Chondrocyte (in vitro differentiated cells): Measurements from ENCODE around the gene DENND1A. TPM values are rescaled to one million over a fixed set of nuclear protein-coding genes. Genes with fewer than 3 reads are reported as not detected.

ENCODE experiments used
- DNase-seq: peaks from one replicate; pipeline ENCODE4 v3.0.0; 2021; ENCODE audit warnings: mixed read lengths, low spot score
- H3K27ac Mint-ChIP-seq: one replicate; pipeline ENCODE4 v1.8.0; 2021; ENCODE audit warnings: mild to moderate bottlenecking, moderate library complexity, mixed read lengths; ENCODE audit not compliant: unreplicated experiment
- H3K27me3 Mint-ChIP-seq: 2 replicates; pipeline ENCODE4 v1.8.0; 2021; ENCODE audit warnings: low read depth, mixed read lengths
- H3K36me3 Mint-ChIP-seq: 2 replicates; pipeline ENCODE4 v1.8.0; 2021; ENCODE audit warnings: low read depth, mixed read lengths
- H3K4me1 Mint-ChIP-seq: 2 replicates; pipeline ENCODE4 v1.8.0; 2021; ENCODE audit warnings: low read depth, mild to moderate bottlenecking, mixed read lengths
- H3K4me3 Mint-ChIP-seq: one replicate; pipeline ENCODE4 v1.8.0; 2021; ENCODE audit warnings: mild to moderate bottlenecking, moderate library complexity, mixed read lengths; ENCODE audit not compliant: unreplicated experiment
- H3K9me3 Mint-ChIP-seq: 2 replicates; pipeline ENCODE4 v1.8.0; 2021; ENCODE audit warnings: low read depth, mixed read lengths
- total RNA-seq: library from RNA; stranded (reverse); gene quantifications from 3 replicates; pipeline ENCODE4 v1.2.1, GENCODE V29; 2021
- TF ChIP-seq, protein P1 (sequence below): fragments of 200-600 bp; sonication (generic); IDR thresholded peaks from 2 replicates; pipeline ENCODE4 v1.5.0; 2021; ENCODE audit warnings: antibody characterized with exemption, mild to moderate bottlenecking, moderate library complexity

The DENND1A gene
- total RNA-seq, 1 donor from 2014 or later = 15.3 TPM

DNA sequence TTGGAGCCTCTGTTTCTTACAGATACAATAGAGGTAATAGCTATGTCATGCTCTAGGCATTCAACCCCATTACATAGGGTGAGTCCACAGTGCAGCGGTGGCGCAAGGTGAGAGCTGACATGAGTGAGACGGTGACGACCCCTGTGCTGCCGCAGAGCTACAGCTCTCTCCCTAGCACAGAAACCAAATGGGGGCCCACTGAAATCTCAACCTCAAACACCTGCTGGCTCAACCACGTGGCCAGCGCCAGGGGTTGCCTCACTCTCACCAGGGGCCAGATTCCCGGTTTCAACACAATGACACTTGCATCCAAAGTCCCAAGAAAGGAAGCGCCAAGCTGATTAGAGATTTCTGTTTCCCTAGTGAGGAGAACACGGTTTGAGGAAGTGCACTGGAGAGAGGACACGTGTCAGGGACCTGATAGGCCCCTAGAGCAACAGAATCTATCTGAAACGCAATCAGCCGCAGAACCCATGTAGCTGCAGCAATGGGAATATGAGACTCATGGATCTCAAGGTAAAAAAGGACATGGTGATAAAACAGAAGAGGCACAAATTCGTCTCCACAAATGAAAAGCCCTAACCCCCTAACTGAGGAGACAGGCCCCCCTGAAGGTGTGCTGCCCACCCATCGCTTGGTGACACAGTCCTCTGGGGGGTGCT, 459.7 kb downstream of the DENND1A start:
- H3K4me1 Mint-ChIP-seq = no peaks in the 10 kb centered on the region
- no peaks in the 10 kb centered on the region for H3K36me3 Mint-ChIP-seq
- no peak overlapping the region for H3K27ac Mint-ChIP-seq
- no peaks in the 10 kb centered on the region for H3K27me3 Mint-ChIP-seq
- H3K4me3 Mint-ChIP-seq = no peak overlapping the region
- TF ChIP-seq, protein P1, sequence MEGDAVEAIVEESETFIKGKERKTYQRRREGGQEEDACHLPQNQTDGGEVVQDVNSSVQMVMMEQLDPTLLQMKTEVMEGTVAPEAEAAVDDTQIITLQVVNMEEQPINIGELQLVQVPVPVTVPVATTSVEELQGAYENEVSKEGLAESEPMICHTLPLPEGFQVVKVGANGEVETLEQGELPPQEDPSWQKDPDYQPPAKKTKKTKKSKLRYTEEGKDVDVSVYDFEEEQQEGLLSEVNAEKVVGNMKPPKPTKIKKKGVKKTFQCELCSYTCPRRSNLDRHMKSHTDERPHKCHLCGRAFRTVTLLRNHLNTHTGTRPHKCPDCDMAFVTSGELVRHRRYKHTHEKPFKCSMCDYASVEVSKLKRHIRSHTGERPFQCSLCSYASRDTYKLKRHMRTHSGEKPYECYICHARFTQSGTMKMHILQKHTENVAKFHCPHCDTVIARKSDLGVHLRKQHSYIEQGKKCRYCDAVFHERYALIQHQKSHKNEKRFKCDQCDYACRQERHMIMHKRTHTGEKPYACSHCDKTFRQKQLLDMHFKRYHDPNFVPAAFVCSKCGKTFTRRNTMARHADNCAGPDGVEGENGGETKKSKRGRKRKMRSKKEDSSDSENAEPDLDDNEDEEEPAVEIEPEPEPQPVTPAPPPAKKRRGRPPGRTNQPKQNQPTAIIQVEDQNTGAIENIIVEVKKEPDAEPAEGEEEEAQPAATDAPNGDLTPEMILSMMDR = no peak
- no peak for DNase-seq
- no peaks in the 10 kb centered on the region for H3K9me3 Mint-ChIP-seq

DNA sequence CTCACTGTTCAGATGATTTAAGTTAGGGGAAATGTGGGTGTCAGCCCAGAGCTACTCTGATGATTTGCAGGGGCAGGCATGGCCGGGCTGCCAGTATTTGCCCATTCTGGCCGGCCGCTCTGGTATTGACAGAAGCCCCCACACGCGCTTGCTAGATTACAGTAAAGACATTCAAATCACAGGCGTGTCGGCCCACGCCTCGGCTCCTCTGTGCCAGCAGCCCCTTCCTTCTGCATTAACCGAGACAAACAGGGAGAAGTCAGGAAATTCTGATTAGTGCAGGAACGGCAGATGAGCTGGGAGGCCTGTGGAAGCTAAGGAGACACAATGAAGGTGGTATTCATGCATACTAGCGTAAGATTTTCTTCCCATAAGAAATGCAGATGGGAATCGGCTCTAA, 460.6 kb downstream of the DENND1A start:
- Mint-ChIP-seq H3K4me1 (no peaks in the 10 kb centered on the region), H3K27me3 (no peaks in the 10 kb centered on the region), H3K36me3 (peaks cover under 1% of the 10 kb centered on the region), H3K27ac (peak overlapping the region; percentile 10), H3K9me3 (no peaks in the 10 kb centered on the region), H3K4me3 (no peak overlapping the region)
- DNase-seq = no peak
- TF ChIP-seq, protein P1 = no peak

DNA sequence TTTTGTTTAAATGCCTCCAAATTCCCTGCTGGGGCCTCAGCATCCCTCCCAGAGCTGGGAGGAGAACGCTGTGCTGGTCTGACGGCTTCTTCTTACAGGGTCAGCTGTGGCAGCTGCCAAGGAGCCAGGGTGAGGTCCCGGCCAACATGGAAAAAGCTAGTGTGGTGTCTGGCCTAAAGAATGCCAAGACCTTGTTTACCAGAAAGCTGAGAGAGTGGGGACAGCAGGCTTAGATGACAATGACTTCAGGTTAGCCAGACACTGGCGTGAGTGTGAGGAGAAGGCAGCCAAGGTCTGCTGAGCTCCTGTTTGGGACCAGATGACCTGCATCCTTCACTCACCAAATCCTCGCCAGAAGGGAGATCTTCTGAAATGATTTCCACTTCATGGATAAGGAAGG, 461.4 kb downstream of the DENND1A start:
- no peak overlapping the region for H3K27ac Mint-ChIP-seq
- no peaks in the 10 kb centered on the region for H3K9me3 Mint-ChIP-seq
- DNase-seq = no peak
- H3K4me3 Mint-ChIP-seq = no peak overlapping the region
- peaks cover 1% of the 10 kb centered on the region for H3K36me3 Mint-ChIP-seq
- no peaks in the 10 kb centered on the region for H3K4me1 Mint-ChIP-seq
- TF ChIP-seq, protein P1 = no peak
- H3K27me3 Mint-ChIP-seq = no peaks in the 10 kb centered on the region

DNA sequence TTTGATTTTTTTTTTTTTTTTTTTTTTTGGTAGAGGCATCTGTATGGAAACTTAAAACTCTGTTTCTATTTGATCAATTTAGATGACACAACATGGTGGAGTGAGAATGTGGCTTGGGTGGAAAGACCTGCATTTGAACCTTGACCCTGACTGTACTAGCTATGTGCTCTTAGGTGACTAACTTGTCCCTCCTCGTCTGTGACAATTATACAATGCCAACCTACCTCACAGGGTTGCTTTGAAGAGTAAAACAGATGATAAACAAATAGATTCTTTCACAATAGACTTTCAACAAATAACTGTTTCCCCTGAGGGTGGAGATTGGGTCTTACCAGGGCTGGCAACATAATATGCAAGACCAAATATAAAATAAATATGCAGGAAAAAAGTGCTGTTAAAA, 464.6 kb downstream of the DENND1A start:
- H3K27ac Mint-ChIP-seq = no peak overlapping the region
- no peak overlapping the region for H3K4me3 Mint-ChIP-seq
- H3K9me3 Mint-ChIP-seq = no peaks in the 10 kb centered on the region
- TF ChIP-seq, protein P1 = no peak
- no peaks in the 10 kb centered on the region for H3K4me1 Mint-ChIP-seq
- H3K27me3 Mint-ChIP-seq = no peaks in the 10 kb centered on the region
- no peak for DNase-seq
- H3K36me3 Mint-ChIP-seq = peaks cover 3% of the 10 kb centered on the region

DNA sequence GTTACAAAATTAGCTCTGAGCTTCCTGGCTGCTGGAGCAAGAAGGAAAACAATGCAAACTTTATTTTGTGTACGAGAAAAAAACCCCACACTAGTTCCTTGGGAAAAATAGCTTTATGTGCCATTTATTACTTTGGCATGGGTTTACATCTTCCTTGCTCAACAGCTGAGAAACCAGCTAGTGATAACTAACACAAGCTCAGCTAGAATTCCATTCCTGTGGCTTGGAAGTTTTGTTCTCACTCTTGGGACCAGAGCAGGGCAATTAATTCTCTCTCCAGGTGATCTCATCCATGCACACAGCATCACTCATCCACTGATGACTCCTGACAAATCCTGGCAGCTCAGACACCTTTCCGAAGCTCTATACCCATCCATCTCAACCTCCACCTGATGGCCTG, 469.8 kb downstream of the DENND1A start:
- no peaks in the 10 kb centered on the region for H3K27me3 Mint-ChIP-seq
- H3K27ac Mint-ChIP-seq = no peak overlapping the region
- DNase-seq = no peak
- H3K36me3 Mint-ChIP-seq = peaks cover 3% of the 10 kb centered on the region
- H3K4me1 Mint-ChIP-seq = no peaks in the 10 kb centered on the region
- H3K9me3 Mint-ChIP-seq = no peaks in the 10 kb centered on the region
- no peak overlapping the region for H3K4me3 Mint-ChIP-seq
- TF ChIP-seq, protein P1 = no peak
